ENCODE results near the gene DENND4C. TPM values are rescaled to one million over a fixed set of nuclear protein-coding genes. Genes with fewer than 3 reads are reported as not detected.

The DENND4C gene
- 69.9 and 73.1 TPM in 2 replicates for total RNA-seq

DNA sequence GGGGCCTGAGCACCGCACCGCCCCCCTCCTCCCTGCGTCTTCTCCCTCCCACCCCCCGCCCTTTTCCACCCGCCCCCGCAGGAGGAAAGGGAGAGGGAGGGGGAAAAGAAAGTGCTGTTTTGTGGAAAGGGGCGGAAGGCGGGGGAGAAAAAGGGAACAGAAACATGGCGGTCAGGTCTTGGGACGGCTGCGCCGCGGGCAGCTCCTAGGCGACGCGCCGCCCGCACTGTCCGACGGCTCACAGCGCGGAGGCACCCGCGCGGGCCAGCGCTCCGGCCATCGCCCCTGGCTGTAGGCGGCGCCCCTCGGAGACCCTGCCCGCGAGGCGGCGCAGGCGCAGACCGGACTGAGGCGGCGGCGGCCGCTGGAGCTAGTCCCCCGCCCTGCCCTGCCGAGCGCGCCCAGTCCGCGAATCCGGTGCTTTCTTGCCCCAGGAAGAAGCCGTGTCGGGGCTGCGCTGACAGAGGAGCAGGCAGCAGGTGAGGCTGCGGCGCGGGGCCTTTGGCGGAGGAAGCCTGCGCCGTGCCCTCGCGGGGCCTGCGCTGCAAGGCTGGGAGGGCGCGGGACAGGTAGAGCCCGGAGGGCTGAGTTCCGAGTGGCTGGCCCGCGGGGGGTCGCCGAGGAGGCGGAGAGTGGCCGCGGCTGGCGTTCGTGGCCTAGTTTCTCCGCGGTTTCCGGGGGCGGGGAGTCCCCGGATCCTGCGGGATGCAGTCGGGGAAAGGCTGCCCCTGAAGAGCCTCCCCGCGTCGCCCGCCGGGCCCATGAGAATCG, at the start of gene DENND4C:
TSS of gene DENND4C (plus strand) at position 339 of the 771 bp plus-strand sequence. CDS start 45,482 bp downstream, outside the sequence.

DNA sequence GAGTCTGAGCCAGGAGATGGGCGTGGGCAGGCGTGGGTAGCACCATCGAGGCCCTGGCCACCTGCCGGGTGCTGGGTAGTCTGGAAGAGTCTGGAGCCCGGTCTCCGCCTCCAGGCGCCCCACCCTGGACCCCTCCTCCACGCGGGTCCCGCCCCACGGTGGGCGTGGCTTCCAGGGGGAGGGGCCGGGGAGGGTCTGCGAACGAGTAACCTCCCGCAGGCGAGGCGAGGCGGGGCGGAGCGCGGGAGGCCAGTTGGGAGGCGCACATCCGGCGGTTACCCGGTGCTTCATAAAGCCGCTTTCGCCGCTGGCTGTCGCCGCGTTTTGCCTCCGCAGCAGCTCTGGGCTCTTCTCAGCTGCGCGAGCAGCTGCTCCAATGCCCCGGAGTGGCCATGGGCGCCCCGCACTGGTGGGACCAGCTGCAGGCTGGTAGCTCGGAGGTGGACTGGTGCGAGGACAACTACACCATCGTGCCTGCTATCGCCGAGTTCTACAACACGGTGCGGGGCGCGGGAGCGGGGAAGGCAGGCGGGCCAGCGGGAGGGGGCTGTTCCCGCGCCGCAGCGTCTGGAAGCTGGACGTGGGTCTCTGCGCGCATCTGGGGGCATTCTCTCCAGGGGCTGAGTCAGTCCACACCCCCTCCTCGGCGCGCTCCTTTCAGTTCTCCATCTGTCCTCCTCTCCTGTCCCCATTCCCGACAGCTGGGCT, 178.4 kb downstream of the DENND4C start, which contains the start of gene ACER2:
TSS of gene ACER2 (plus strand) at position 317 of the 708 bp plus-strand sequence. CDS start at position 393, 76 bp downstream.

Other genes starting within 250 kb of the DENND4C start
- under 0.01 TPM in 2 replicates for gene SAXO1, start 197.5 kb upstream of the DENND4C start, total RNA-seq
- 52.9 and 58.7 TPM in 2 replicates for gene RRAGA, start 181.3 kb upstream of the DENND4C start, total RNA-seq
- 8.3 and 11.0 TPM in 2 replicates for gene HAUS6, start 127.8 kb upstream of the DENND4C start, total RNA-seq
- gene PLIN2, start 103.2 kb upstream of the DENND4C start, total RNA-seq: 72.3 TPM in 2 replicates
- 2,484 and 2,498 TPM in 2 replicates for gene RPS6, start 149.5 kb downstream of the DENND4C start, total RNA-seq
- gene ACER2, start 178.3 kb downstream of the DENND4C start, total RNA-seq: 2.5 and 3.6 TPM in 2 replicates